Thyroid gland (tissue), 4 donors: ENCODE measurements around the gene SCPEP1.

Source experiments
- CTCF ChIP-seq, 6 experiments: fragments of 200-600 bp in 3 of 6; fragments of 450-650 bp in 3 of 6; sonication (generic) in 3 of 6; IDR thresholded peaks; one replicate each; pipeline ENCODE4 v1.5.1; 2016 to 2019; ENCODE audit warnings: antibody characterized with exemption in 6 of 6, mild to moderate bottlenecking in 2 of 6, inconsistent platforms in 1 of 6, moderate library complexity in 1 of 6
- POLR2A ChIP-seq, 2 donors: fragments of 450-650 bp; IDR thresholded peaks; one replicate each; pipeline ENCODE4 v1.6.1; 2017; ENCODE audit warnings: antibody characterized with exemption in 2 of 2, mild to moderate bottlenecking in 2 of 2, moderate library complexity in 1 of 2

DNA sequence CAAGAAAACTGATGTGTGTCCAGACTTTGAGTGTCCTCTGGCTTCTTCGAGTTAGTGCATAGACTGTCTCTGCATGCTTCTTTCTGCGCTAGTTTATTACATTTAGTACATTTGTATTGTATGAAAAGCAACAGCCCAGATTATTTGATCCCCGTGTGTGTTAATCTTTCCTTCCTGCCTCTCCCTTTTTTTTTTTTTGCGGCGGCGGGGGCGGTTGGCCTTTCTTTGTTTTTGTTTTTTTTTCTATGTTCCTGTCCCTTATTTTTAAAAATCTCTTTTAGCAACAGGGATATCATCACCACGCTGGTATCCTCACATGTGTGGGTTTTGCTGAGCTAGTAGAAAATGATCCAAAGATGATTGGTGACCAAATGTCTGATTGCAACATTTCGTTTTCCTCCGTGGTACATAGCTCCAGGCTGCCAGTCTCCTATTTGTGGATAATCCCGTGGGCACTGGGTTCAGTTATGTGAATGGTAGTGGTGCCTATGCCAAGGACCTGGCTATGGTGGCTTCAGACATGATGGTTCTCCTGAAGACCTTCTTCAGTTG is 9.4 kb downstream of the SCPEP1 start:
- no peak for TF ChIP-seq CTCF (IDR thresholded peaks at IDR 0.05)
- no peak for TF ChIP-seq POLR2A (IDR thresholded peaks at IDR 0.05)
